ENCODE results near the gene SLC22A23. TPM values are rescaled to one million over a fixed set of nuclear protein-coding genes. Genes with fewer than 3 reads are reported as not detected.
A peak's percentile ranks its signal among the peaks of the same experiment; 100 is the strongest.
"Not testable (repeated sequence)": the region's sequence is repeated elsewhere in the genome, so short reads cannot be mapped to it uniquely, and the experiment has no call there.

Gene SLC22A23
- total RNA-seq, 4 donors from 2014 or later, result 6.2 to 10.8 (median 7.8) TPM

- Histone ChIP-seq H3K27me3 (no peaks in the 10 kb centered on the region), H3K27ac (no peak overlapping the region), H3K4me3 (no peak overlapping the region), H3K4me1 (peaks cover 0 to 40% (median 0%) of the 10 kb centered on the region in 3 donors), H3K36me3 (no peaks in the 10 kb centered on the region), H3K9me3 (no peaks in the 10 kb centered on the region)
- ATAC-seq, result no peak
- no peak for TF ChIP-seq EP300 (IDR thresholded peaks at IDR 0.05)
- no peak for TF ChIP-seq POLR2A (IDR thresholded peaks at IDR 0.05)
- no peak for TF ChIP-seq POLR2AphosphoS5 (IDR thresholded peaks at IDR 0.05)
- no peak for TF ChIP-seq CTCF (IDR thresholded peaks at IDR 0.05)
- 84 to 90% methylated on average over 9 to 10 of the region's 10 CpGs for WGBS, 2 donors (ENCODE audit: low coverage in 1 of 2)
Measured at GRCh38 chr6:3379482-3380060, 77.3 kb downstream of the SLC22A23 start.

- WGBS, 2 donors (ENCODE audit: low coverage in 1 of 2), result 0 to 67% methylated on average over 1 to 3 of the region's 4 CpGs
- ATAC-seq, H3K27ac ChIP-seq, H3K9me3 ChIP-seq, H3K36me3 ChIP-seq, H3K27me3 ChIP-seq, H3K4me3 ChIP-seq: not testable (repeated sequence)
- peaks cover 0 to 33% (median 0%) of the 10 kb centered on the region in 3 donors for H3K4me1 ChIP-seq
Measured at GRCh38 chr6:3378808-3379207, 78.0 kb downstream of the SLC22A23 start.

DNA sequence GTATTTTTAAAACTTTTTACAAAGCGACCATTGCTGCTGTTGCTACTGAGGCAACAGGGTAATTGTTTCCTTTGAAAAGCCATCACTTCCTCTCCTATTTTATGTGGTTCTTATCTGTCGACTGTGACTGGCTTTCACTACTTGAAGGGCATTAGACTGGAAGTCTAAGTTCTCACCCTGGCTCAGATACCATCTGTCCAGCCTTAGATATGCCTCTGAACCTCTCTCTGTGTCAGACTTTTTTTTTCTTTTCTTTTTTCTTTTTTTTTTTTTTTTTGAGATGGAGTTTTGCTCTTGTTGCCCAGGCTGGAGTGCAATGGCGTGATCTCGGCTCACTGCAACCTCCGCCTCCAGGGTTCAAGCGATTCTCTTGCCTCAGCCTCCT, 78.5 kb downstream of the SLC22A23 start:
- H3K36me3 ChIP-seq, H3K27ac ChIP-seq, H3K4me3 ChIP-seq, H3K27me3 ChIP-seq, H3K9me3 ChIP-seq, ATAC-seq: not testable (repeated sequence)
- peaks cover 0 to 28% (median 0%) of the 10 kb centered on the region in 3 donors for H3K4me1 ChIP-seq
- WGBS, 2 donors (ENCODE audit: low coverage in 1 of 2), result 69 to 79% methylated on average over 2 of the region's 6 CpGs

- 71 to 79% methylated on average over 3 to 15 of the region's 17 CpGs for WGBS, 2 donors (ENCODE audit: low coverage in 1 of 2)
- no peaks in the 10 kb centered on the region for H3K36me3 ChIP-seq
- TF ChIP-seq EP300 (IDR thresholded peaks at IDR 0.05) (no peak), CTCF (IDR thresholded peaks at IDR 0.05) (no peak), POLR2AphosphoS5 (IDR thresholded peaks at IDR 0.05) (no peak), POLR2A (IDR thresholded peaks at IDR 0.05) (no peak)
- no peaks in the 10 kb centered on the region for H3K9me3 ChIP-seq
- H3K4me1 ChIP-seq, result peaks cover 0 to 32% (median 0%) of the 10 kb centered on the region in 3 donors
- H3K27ac ChIP-seq, result peak overlapping the region in 3 of 4 donors; percentile 15 to 61 (median 35)
- ATAC-seq, result no peak
- H3K4me3 ChIP-seq, result no peak overlapping the region
- H3K27me3 ChIP-seq, result no peaks in the 10 kb centered on the region
Measured at GRCh38 chr6:3377536-3378397, 79.1 kb downstream of the SLC22A23 start.

DNA sequence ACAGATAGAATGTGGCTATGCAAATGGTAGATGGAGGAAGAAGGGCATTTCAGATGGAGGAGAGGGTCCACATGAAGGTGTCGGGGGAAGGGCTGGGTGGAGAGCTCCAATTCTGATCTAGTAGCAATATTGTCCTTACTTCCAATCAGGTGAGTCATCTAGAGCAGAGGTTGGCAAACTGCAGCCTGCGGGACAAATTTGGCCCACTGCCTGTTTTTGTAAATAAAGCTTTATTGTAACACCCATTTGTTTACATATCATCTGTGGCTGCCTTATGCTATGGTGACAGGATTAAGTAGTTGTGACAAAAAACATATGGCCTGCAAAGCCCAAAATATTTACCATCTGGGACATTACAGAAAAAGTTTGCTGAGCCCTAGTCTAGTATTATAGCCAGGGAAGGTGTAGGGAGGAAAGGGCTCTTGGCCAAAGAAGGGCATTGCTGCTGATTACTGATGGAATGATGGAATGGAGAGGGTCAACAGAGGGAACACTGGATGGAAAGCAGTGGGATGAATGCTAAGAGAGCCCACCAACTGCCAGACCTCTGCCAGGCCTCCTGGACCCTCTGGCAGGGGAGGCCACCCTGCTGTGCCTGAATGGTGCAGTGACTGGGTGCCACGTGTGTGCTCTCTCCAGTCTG, 79.8 kb downstream of the SLC22A23 start:
- H3K27ac ChIP-seq, result peak overlapping the region in 3 of 4 donors; percentile 15 to 61 (median 35)
- H3K4me1 ChIP-seq, result peaks cover 0 to 38% (median 0%) of the 10 kb centered on the region in 3 donors
- H3K4me3 ChIP-seq, result no peak overlapping the region
- 81 to 82% methylated on average over 2 of the region's 3 CpGs for WGBS, 2 donors (ENCODE audit: low coverage in 1 of 2)
- H3K36me3 ChIP-seq, result no peaks in the 10 kb centered on the region
- H3K27me3 ChIP-seq, result no peaks in the 10 kb centered on the region
- ATAC-seq, result no peak
- TF ChIP-seq POLR2AphosphoS5 (IDR thresholded peaks at IDR 0.05), result no peak
- no peak for TF ChIP-seq CTCF (IDR thresholded peaks at IDR 0.05)
- TF ChIP-seq EP300 (IDR thresholded peaks at IDR 0.05), result no peak
- TF ChIP-seq POLR2A (IDR thresholded peaks at IDR 0.05), result no peak
- H3K9me3 ChIP-seq, result no peaks in the 10 kb centered on the region

Measured in gastroesophageal sphincter (tissue), 4 donors.